GM12878 (cell line): ENCODE results near the gene AQP9.

Source experiments
- CTCF ChIP-seq, 3 experiments: IDR thresholded peaks in 2 of 3; conservative IDR thresholded peaks in 1 of 3; 2 replicates each; pipeline ENCODE4 v1.5.1; 2011; ENCODE audit warnings: low read depth in 3 of 3, low read length in 3 of 3, mild to moderate bottlenecking in 3 of 3, control low read depth in 2 of 3, moderate library complexity in 2 of 3, inconsistent platforms in 1 of 3, mixed read lengths in 1 of 3; ENCODE audit not compliant: control insufficient read depth in 2 of 3, insufficient read depth in 1 of 3; ENCODE audit errors: extremely low read depth in 1 of 3
- GABPA ChIP-seq: IDR thresholded peaks from 2 replicates; pipeline ENCODE4 v1.6.1; 2014; ENCODE audit warnings: antibody characterized with exemption, low read depth, mild to moderate bottlenecking, inconsistent platforms
- HDGF ChIP-seq: fragments of 450-650 bp; IDR thresholded peaks from 2 replicates; pipeline ENCODE4 v1.6.1; 2016; ENCODE audit warnings: antibody characterized with exemption
- PKNOX1 ChIP-seq: fragments of 450-650 bp; IDR thresholded peaks from 2 replicates; pipeline ENCODE4 v1.6.1; 2016; ENCODE audit warnings: mild to moderate bottlenecking
- POLR2A ChIP-seq: IDR thresholded peaks from 2 replicates; pipeline ENCODE4 v1.6.1; 2011; ENCODE audit warnings: low read depth, mild to moderate bottlenecking, low read length
- ZZZ3 ChIP-seq: IDR thresholded peaks from 2 replicates; pipeline ENCODE4 v1.6.1; 2011; ENCODE audit warnings: low read depth; ENCODE audit not compliant: control insufficient read depth, insufficient read length

GRCh38 chr15:58165661-58166060, 27.5 kb downstream of the AQP9 start:
- TF ChIP-seq PKNOX1: no peak
- no peak for TF ChIP-seq CTCF (IDR thresholded peaks at IDR 0.05 in 2 of 3, conservative IDR thresholded peaks at IDR 0.05 in 1 of 3; ENCODE audit: control insufficient read depth in 2 of 3, extremely low read depth in 1 of 3, insufficient read depth in 1 of 3, low read depth in 3 of 3, low read length in 3 of 3)
- TF ChIP-seq ZZZ3: no peak
- no peak for TF ChIP-seq HDGF
- no peak for TF ChIP-seq GABPA
- TF ChIP-seq POLR2A: no peak
